ENCODE data around the gene SARS2.
A peak's percentile ranks its signal among the peaks of the same experiment; 100 is the strongest.
"Not testable (repeated sequence)": the region's sequence is repeated elsewhere in the genome, so short reads cannot be mapped to it uniquely, and the experiment has no call there.

The SARS2 gene

DNA sequence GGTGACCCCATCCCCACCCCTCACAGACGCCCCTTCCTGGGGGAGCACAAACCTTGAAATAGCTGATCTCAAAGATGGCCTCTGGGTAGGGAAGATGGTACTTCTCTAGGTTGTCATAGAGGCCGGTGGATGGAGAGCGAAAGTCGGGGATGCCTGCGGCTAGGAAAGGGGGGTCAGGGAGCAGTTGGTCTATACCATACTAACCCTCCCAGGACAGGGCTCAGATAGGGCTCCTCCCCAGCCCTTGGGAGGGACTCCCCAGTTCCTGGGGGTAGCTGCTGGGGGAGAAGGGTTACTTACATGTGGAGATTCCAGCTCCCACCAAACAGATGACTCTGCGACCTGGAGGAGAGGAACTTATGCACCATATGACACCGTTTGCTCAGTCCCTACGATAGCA lies 40.8 kb downstream of the SARS2 start:
- no peak for DNase-seq

DNA sequence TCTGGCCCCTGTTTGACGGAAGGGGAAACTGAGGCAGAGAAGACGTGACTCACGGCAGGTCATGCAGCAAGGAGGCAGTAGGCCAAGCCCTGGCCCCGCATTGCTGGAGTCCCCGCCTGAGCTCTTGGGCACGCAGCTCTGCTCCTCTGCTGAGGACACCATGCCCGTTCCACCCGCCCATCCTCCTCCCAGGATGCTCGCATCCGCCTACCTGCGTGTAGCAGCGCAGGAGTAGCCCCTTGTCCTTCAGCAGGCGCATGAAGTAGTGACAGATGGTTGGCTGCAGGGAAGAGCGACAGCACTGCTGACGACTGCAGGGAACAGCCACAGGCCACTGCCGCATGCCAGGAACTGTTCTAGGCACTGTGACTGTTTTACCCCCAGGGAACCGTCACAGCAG lies 41.7 kb downstream of the SARS2 start:
- DNase-seq = no peak

GRCh38 chr19:38884691-38885090 lies 45.9 kb downstream of the SARS2 start:
- DNase-seq = not testable (repeated sequence)

- DNase-seq = no peak
Measured at GRCh38 chr19:38883286-38883685, 47.3 kb downstream of the SARS2 start.

GRCh38 chr19:38880882-38881609 lies 49.5 kb downstream of the SARS2 start:
- no peak for DNase-seq

DNA sequence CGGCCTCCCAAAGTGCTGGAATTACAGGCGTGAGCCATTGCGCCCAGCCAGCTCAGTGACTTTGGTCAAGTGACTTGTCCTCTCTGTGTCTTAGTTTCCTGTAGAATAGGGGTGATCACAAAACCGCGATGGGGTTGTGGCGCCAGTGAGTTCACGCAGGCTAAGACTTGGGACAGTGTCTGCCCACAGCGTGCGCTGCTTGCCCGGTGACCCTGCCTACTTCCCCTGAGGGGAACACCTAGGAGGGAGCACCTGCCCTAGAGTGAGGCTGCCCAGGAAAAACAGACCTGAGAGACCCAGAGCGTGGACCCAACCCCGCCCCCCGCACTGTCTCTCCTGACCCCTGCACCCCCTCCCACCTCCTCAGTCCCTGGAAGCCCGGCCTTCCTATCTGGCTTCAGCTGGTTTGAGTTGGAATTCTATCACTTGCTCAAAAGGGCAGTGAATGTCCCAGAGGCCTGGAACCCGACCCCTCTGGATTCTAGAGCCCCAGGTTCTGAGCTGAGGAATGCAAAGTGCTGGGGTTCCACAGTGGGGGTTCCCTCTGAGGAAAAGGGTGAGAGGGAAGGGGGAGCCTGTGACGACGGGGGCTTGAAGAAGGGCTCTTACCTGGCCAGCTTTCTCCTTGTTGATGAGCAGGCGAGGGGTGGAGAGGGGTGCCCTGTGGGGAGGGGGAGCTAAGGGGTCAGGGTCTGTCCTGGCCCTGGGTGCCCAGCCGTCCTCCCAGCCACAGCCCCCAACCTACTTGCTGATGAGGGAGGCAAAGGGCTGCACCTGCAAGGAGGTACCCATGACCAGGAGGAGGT lies 50.3 kb downstream of the SARS2 start:
- DNase-seq = no peak

DNA sequence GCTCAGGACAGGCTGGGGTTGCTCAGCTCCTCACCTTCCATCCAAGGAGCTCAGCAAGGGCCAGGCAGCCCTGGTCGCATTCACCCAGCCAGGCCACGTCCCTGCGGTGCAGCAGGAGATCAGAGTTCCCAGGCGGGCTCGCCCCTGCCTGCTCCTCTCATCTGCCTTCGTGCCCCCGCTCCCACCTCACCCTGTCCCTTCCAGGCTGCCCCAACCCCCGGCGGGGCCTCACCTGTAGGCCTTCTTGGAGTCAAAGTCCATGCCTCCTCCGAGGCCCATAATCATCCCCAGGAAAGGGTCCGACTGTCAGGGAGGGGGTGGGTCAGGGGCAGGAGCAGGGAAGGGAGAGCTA lies 51.2 kb downstream of the SARS2 start:
- no peak for DNase-seq

GRCh38 chr19:38878575-38879399 lies 51.8 kb downstream of the SARS2 start:
- no peak for DNase-seq

GRCh38 chr19:38877781-38878574 lies 52.6 kb downstream of the SARS2 start, which contains the start of gene RINL:
Gene RINL, minus strand, starts transcription at chr19:38878275. Its CDS starts 1,533 bp downstream, at chr19:38876742.
- DNase-seq = peak; percentile 81

GRCh38 chr19:38875656-38876395 lies 54.7 kb downstream of the SARS2 start:
- DNase-seq = no peak

- DNase-seq = not testable (repeated sequence)
Measured at GRCh38 chr19:38873400-38873799, 57.2 kb downstream of the SARS2 start.

- no peak for DNase-seq
Measured at GRCh38 chr19:38870612-38871011, 60.0 kb downstream of the SARS2 start.

DNA sequence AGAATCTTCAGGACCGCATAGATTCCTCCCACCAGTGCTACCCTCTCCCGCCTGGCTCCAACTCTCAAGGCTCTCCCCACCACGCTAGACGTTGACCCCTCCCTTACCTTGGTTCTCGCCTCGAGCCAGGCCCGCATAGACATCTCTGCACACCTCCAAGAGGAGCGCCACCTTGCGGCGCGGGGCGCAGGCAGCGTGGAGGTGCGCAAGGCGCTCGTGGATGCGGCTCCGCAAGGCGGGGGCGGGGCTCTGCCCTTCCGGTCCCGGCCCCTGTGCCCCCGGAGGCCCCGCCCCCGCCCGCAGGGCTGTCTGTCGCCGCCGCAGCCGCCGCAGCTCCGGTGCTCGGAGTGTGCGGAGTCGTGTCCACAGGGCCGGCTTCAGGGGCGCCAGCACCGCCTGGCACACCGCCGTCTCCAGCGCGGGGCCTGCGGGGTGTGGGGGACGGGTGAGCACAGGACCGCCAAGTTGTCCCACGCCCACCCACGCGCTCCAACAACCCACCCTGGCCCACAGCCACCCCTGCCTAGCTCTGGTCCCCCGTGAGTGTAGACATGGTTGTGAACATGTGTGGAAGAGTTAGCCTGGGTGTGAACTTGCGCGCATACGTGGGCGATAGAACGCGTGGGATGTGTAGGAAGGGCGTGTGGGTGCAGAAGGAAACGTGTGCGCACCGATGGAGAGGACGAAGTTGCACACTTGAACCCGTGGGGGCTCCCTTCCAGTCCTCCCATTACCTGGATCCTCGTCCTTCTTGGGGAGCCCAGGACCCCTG lies 60.5 kb downstream of the SARS2 start:
- DNase-seq = peak; percentile 95

DNA sequence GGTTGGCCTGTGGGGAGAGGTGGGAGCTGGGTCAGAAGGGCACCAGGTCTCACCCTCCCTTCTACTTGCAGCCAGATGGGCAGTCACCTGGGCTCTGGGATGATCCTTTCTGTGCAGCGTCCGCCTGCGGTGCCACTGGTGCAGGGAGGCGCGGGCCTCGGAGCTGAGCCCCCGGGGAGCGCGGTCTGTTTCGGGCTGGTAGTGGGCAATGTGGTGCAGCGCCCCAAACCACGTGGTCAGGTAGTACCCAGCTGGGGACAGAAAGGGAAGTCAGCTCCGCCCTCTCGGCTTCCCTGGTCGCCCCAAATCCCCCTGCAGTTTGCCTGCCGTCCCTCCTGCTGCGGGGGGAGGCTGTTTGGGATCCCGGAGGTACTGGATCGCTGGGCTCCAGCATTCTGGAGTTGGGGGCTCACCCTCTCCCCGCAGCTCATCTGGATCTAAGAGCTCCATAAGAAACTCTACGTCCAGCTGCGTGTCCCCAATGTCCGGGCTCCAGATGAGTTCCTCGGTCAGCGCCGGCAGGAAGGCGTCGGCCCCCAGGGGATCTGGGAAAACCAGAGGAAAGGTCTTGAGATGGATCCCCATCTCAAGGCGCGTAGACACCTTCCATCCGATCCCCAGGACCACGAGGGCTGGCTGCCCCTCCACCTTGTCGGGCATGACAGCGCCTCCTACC lies 61.3 kb downstream of the SARS2 start:
- peak; percentile 37 for DNase-seq

DNA sequence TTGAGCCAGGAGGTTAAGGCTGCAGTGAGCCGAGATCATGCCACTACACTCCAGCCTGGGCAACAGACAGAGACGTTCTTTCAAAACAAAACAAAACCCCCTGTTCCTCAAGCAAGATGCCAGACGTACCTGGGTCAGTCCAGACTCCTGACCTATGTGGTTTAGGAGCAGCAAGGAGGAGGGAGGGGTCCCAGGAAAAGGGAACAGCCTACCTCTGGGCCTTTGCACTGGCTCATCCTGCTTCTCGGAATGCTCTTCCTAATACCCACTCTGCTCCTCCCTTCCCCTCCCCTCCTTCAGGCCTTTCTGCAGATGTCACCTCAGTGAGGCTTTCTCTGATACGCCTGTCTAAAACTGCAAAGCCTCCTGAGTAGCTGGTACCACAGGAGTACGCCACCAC lies 62.0 kb downstream of the SARS2 start:
- DNase-seq = no peak

DNA sequence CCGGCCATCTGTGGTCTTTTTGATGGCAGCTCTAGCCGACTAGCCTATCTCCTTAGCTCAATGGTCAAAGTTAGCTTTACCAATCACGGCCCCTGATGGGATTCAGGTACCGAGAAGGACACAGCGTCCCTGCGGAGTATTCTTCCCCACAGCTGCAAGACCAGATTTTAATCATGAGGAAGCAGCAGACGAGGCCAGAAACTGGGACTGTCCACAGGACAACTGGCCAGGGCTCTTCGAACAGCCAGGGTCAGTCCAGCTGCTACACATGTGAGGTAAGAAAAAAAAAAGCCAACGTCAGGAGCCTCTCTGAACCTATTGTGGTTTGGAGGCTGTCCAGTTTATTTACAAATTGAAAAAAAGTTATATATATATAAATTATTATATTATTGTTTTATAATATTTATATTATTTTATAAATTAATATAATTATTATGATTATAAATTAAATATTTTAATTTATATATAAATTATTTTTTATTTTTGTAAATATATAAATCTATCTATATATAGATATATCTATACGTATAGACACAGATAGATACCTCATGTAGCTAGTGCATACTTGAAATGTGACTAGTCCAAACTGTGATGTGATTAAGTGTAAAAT lies 63.3 kb downstream of the SARS2 start:
- DNase-seq = no peak

Measured in CD4-positive, alpha-beta T cell treated with Interferon gamma for 1 hour (primary cell).